GM23338 (cell line): ENCODE data around the gene CREB3L4.

ENCODE experiments used
- CREB1 ChIP-seq: fragments of 250-450 bp; sonication (Bioruptor Pico); IDR thresholded peaks from 2 replicates; pipeline ENCODE4 v1.5.0; 2020; ENCODE audit warnings: low read depth, mild to moderate bottlenecking, moderate library complexity
- EZH2 ChIP-seq: fragments of 200-600 bp; sonication (generic); IDR thresholded peaks from one replicate; pipeline ENCODE4 v1.8.0; 2017; ENCODE audit warnings: antibody characterized with exemption, mild to moderate bottlenecking, low read depth; ENCODE audit not compliant: unreplicated experiment
- EZH2phosphoT487 ChIP-seq: fragments of 200-600 bp; sonication (generic); IDR thresholded peaks from one replicate; pipeline ENCODE4 v1.8.1; 2018; ENCODE audit warnings: antibody characterized with exemption; ENCODE audit not compliant: unreplicated experiment
- JUNB ChIP-seq: IDR thresholded peaks from one replicate; pipeline ENCODE4 v1.6.1; 2016; ENCODE audit warnings: antibody characterized with exemption; ENCODE audit not compliant: unreplicated experiment
- POLR2AphosphoS5 ChIP-seq: IDR thresholded peaks from 2 replicates; pipeline ENCODE4 v1.6.1; 2016; ENCODE audit warnings: antibody characterized with exemption, low read depth
- REST ChIP-seq: IDR thresholded peaks from one replicate; pipeline ENCODE4 v1.6.1; 2018; ENCODE audit warnings: antibody characterized with exemption; ENCODE audit not compliant: unreplicated experiment
- ZNF114 ChIP-seq: fragments of 250-450 bp; sonication (Bioruptor Pico); IDR thresholded peaks from 2 replicates; pipeline ENCODE4 v1.5.0; 2020; ENCODE audit warnings: mild to moderate bottlenecking, moderate library complexity
- ZNF331 ChIP-seq: fragments of 250-450 bp; sonication (Bioruptor Pico); IDR thresholded peaks from 2 replicates; pipeline ENCODE4 v1.5.0; 2020; ENCODE audit warnings: low read depth, mild to moderate bottlenecking, moderate library complexity
- TF ChIP-seq, protein P1 (sequence below), 2 experiments: fragments of 200-600 bp in 1 of 2; sonication (generic) in 1 of 2; conservative IDR thresholded peaks; 2 replicates each; pipeline versions ENCODE4 v1.5.1 to v1.6.1; 2016 to 2017; ENCODE audit warnings: antibody characterized with exemption in 2 of 2, low read depth in 2 of 2, mild to moderate bottlenecking in 2 of 2, moderate library complexity in 1 of 2
- TF ChIP-seq, protein P2 (sequence below): IDR thresholded peaks from 2 replicates; pipeline ENCODE4 v1.6.1; 2016; ENCODE audit warnings: antibody characterized with exemption

DNA sequence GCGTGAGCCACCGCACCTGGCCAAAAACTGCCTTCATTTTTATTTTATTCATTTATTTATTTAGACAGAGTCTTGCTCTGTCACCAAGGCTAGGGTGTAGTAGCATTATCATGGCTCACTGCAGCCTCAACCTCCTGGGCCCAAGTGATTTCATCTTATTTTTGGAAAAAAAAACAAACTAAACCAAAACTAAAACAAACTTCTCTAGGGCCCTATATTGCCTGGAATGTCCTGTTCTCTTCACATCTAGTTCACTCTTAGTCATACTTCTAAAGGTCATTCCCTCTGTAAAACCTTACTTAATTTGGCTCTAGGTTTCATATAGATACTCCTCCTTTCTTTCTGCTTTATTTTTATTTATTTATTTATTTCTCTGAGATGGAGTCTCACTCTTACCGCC is 38.4 kb downstream of the CREB3L4 start:
- TF ChIP-seq, protein P1, sequence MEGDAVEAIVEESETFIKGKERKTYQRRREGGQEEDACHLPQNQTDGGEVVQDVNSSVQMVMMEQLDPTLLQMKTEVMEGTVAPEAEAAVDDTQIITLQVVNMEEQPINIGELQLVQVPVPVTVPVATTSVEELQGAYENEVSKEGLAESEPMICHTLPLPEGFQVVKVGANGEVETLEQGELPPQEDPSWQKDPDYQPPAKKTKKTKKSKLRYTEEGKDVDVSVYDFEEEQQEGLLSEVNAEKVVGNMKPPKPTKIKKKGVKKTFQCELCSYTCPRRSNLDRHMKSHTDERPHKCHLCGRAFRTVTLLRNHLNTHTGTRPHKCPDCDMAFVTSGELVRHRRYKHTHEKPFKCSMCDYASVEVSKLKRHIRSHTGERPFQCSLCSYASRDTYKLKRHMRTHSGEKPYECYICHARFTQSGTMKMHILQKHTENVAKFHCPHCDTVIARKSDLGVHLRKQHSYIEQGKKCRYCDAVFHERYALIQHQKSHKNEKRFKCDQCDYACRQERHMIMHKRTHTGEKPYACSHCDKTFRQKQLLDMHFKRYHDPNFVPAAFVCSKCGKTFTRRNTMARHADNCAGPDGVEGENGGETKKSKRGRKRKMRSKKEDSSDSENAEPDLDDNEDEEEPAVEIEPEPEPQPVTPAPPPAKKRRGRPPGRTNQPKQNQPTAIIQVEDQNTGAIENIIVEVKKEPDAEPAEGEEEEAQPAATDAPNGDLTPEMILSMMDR (conservative IDR thresholded peaks at IDR 0.05; ENCODE audit: low read depth in 2 of 2), result no peak
- TF ChIP-seq ZNF114 (CRISPR knock-in tag), result no peak
- TF ChIP-seq EZH2, result no peak
- TF ChIP-seq, protein P2, sequence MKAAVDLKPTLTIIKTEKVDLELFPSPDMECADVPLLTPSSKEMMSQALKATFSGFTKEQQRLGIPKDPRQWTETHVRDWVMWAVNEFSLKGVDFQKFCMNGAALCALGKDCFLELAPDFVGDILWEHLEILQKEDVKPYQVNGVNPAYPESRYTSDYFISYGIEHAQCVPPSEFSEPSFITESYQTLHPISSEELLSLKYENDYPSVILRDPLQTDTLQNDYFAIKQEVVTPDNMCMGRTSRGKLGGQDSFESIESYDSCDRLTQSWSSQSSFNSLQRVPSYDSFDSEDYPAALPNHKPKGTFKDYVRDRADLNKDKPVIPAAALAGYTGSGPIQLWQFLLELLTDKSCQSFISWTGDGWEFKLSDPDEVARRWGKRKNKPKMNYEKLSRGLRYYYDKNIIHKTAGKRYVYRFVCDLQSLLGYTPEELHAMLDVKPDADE, result no peak
- no peak for TF ChIP-seq POLR2AphosphoS5
- TF ChIP-seq ZNF331 (CRISPR knock-in tag), result no peak
- no peak for TF ChIP-seq EZH2phosphoT487
- TF ChIP-seq REST, result no peak
- no peak for TF ChIP-seq JUNB
- TF ChIP-seq CREB1, result no peak
